HG02943 (cell line): ENCODE data around the gene NUDT5.
A peak's percentile ranks its signal among the peaks of the same experiment; 100 is the strongest.

ENCODE experiments used
- ATAC-seq: cut with Tn5 transposase; IDR thresholded peaks from one replicate; pipeline ENCODE4 v1.9.1; 2021; ENCODE audit warnings: mild to moderate bottlenecking, low read depth, moderate library complexity; ENCODE audit not compliant: unreplicated experiment

Gene NUDT5

GRCh38 chr10:12165999-12166775 is 29.5 kb downstream of the NUDT5 start:
- ATAC-seq, result no peak

GRCh38 chr10:12165036-12165435 is 30.7 kb downstream of the NUDT5 start:
- ATAC-seq, result no peak

- ATAC-seq, result no peak
These were observed 31.6 kb downstream of the NUDT5 start for GRCh38 chr10:12164085-12164484.

- no peak for ATAC-seq
These were observed 32.8 kb downstream of the NUDT5 start for GRCh38 chr10:12162927-12163326.

GRCh38 chr10:12160664-12161063 is 35.0 kb downstream of the NUDT5 start:
- ATAC-seq, result no peak

GRCh38 chr10:12158111-12158510 is 37.6 kb downstream of the NUDT5 start:
- ATAC-seq, result no peak

GRCh38 chr10:12156367-12157123 is 39.1 kb downstream of the NUDT5 start:
- ATAC-seq, result no peak

GRCh38 chr10:12154516-12154915 is 41.2 kb downstream of the NUDT5 start:
- no peak for ATAC-seq

- ATAC-seq, result no peak
These were observed 45.5 kb downstream of the NUDT5 start for GRCh38 chr10:12150163-12150562.

GRCh38 chr10:12144538-12144937 is 51.2 kb downstream of the NUDT5 start:
- no peak for ATAC-seq

GRCh38 chr10:12140038-12140437 is 55.7 kb downstream of the NUDT5 start:
- ATAC-seq, result no peak

GRCh38 chr10:12135631-12136030 is 60.1 kb downstream of the NUDT5 start:
- ATAC-seq, result no peak

- ATAC-seq, result peak; percentile 47
These were observed 65.3 kb downstream of the NUDT5 start for GRCh38 chr10:12130237-12130872.

GRCh38 chr10:12129222-12130111 is 66.2 kb downstream of the NUDT5 start, which contains the start of gene SEC61A2:
TSS of gene SEC61A2 (plus strand) at chr10:12129677. CDS start at chr10:12129788, 111 bp downstream.
- ATAC-seq, result peak; percentile 85

GRCh38 chr10:12121673-12122072 is 74.0 kb downstream of the NUDT5 start:
- no peak for ATAC-seq
